MV-4-11 (cell line): ENCODE results near the gene ZC3H18.

Source experiments
- DNase-seq: peaks from one replicate; lab custom pipeline; 2025; lab: John Stamatoyannopoulos, UW

Gene ZC3H18

DNA sequence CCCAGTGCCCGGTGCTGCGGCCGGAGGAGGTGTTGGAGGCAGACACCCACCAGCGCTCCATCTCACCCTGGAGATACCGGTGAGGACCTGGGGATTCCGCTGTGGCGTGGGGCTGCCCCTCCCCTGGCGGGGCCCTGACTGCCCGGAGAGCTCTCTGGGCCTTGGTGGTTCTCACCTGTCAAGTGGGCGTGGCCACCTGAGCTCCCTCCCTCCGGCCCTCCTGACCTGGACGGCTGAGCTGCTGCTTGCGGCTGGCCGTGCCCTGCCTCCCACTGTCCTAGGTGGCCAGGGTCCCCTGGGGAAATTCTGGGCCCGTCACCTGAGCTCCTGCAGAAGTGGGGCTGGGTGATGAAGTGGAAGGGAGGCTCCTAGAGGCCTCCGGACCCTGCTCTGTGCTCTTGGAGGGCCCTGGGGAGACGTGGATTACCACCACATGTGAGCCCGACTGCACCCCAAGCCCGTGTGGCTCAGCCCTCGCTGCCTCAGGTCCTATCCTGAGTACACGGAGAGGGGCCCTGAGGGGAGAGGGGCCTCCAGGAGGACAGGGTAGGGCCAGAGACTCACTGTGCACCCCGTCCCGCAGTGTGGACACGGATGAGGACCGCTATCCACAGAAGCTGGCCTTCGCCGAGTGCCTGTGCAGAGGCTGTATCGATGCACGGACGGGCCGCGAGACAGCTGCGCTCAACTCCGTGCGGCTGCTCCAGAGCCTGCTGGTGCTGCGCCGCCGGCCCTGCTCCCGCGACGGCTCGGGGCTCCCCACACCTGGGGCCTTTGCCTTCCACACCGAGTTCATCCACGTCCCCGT, 69.2 kb downstream of the ZC3H18 start:
- DNase-seq, result no peak

- no peak for DNase-seq
Observed at GRCh38 chr16:88640039-88640495, 69.9 kb downstream of the ZC3H18 start.

DNA sequence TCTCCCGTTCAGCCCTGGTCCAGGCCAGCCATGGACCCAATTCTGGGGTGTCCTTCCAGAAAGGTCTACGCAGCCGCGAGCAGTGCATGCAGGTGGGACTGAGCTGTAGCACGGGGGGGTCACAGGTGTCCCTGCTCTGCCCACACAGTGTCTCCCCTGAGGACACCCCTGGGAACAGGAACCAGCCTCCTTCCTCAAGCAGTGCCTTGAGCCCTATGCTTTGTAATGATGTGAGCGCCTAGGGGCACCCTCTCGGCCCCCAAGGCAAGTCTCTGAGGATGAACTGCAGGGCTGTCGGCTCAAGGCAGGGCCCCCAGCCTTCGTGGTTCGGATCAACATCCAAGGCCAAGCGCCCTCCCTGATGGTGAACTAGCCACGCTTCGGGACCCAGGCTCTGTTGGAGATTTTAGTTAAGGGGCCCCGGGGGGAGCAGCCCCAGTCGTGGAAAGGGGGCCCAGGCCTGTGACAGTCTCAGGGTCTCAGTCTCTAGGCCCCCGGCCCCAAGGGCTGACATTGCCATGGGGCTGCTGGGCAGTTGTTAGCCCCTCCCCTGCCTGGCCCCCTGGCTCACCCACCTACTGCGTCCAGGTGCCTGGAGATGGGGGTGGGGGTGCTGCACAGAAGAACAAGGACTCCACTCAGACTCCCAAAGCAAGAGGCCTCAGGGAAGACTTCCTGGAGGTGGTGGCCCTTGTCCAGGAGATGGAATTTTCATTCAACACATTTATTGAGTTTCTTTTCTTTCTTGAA, 70.5 kb downstream of the ZC3H18 start:
- DNase-seq, result no peak

DNA sequence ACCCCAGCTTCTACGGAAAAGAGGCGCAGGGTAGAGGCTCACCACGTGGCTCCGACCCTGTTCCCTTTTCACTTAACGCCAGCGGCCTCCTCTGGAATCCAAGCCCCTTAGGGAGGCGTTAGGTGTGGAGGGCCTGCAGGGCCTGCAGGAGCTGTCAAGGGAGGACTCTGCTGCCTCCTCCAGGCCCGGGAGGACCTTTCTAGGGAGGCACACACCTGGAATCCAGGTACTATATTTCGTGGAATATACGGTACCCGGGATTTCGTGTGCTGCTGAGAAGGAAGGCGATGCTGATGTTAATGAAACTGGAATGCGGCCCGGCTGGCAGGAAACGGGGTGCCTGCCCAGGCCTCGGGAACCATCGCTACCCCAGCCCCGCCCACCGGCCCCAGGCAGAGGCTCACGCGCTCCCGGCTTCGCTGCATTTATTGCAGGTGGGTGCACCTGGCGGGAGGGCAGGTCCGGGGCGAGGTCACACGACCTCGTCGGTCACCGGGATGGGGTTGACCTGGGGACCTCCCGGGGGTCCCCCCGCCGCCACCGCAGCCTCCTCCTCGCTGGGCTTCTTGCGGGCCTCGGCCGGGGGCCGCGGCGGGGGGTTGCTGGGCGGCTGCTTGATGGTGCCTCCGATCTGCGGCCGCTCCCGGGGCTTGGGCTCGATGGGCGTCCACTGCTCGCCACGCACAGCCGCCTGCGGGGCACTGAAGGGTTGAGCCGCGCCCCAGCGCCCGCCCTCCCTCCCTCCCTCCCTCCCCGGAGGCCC, 72.9 kb downstream of the ZC3H18 start:
- no peak for DNase-seq

DNA sequence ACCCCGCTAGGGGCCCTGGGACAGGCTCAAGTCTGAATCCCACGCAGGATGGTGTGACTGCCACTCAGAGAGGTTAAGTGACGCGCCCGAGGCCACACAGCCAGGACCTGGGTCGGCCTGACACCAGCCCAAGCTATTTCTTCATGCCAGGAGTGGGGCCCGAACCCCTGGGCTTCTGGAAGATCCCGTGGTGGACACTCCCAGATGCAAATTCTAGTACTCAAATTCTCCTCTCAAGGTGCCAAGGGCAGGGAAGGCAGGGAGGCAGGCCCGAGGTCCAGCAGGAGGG, 73.4 kb downstream of the ZC3H18 start:
- no peak for DNase-seq

- DNase-seq, result no peak
Observed at GRCh38 chr16:88645455-88645854, 75.3 kb downstream of the ZC3H18 start.

GRCh38 chr16:88645941-88646340, 75.7 kb downstream of the ZC3H18 start:
- no peak for DNase-seq

DNA sequence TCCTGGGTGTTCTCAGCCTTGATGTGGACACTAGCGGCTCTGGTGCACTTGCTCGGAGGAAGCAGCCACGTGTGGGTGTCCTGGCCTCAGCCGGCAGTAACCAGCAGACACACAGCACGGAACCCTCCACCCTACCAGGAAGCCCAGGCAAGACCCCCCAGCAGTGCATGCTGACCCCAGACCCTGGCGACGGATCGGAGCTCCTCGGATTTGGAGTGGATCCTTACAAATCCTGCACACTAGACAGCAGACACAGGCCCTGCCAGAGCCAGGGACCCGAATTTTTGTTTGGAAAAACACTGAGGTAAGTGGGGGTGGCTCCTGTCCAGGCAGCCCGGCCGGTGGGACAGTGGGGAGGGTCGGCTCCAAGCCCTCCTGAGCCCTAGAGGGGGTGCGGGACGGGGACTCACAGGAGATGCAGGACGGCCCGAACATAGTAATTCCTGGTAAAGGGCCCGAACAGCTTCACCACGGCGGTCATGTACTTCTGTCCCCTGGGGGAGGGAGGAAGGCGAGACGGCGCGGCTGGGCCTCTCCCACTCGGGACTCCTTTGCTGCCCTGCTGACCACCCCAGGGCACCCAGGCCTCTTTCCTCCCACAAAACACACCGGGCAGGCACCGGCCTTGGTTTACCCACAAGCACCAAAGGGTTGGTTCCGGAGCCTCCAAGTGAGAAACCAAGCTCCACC, 76.3 kb downstream of the ZC3H18 start:
- no peak for DNase-seq

- DNase-seq, result no peak
Observed at GRCh38 chr16:88647178-88648070, 77.2 kb downstream of the ZC3H18 start.

GRCh38 chr16:88649195-88649923, 79.2 kb downstream of the ZC3H18 start:
- no peak for DNase-seq

DNA sequence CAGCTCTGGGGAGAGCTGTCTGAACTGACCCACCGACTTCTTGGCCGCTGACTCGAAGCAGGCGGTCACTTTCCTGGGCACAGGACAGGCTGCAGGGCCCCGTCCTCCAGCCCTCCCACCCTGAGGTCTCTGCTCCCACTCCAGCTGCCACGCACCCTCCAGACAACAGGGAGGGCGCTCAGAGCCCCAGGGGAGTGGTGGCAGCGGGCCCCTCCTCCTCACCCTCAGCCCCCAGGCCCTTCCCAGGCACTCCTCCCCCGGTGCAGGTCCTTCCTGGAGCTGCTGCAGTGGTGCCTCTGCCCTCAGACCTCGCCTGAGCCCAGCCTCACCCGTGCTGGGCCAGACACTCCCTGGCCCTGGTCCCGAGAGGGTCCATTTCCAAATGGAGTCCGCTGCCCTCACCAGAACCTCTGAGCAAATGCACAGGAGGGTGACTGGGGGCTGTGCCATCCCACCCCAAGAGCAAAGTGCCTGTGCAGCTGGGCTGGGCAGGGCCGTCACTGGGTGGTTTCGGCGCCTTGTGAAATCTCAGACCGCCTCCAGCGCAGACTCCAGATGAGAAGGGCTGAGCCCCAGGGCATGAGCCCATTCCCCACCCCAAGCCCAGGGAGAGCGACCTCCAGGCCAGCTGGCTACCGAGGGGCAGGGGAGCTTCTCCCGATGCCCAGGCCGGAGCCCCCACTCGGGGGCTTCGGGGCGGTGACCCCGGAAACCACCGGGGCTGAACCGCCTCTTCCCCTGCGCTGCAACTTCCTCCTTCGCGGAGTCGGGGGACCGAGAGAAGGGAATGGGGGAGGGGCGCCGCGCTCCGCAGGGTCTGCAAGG, 79.9 kb downstream of the ZC3H18 start:
- DNase-seq, result peak; percentile 65

- DNase-seq, result peak; percentile 74
Observed at GRCh38 chr16:88650749-88651275, 80.6 kb downstream of the ZC3H18 start, which contains the start of gene CYBA. CYBA (minus strand) TSS chr16:88651053; CDS start chr16:88651013, 40 bp downstream.

- no peak for DNase-seq
Observed at GRCh38 chr16:88651276-88651988, 81.2 kb downstream of the ZC3H18 start.

GRCh38 chr16:88651989-88652761, 82.0 kb downstream of the ZC3H18 start:
- no peak for DNase-seq

GRCh38 chr16:88652762-88653063, 82.5 kb downstream of the ZC3H18 start:
- no peak for DNase-seq

DNA sequence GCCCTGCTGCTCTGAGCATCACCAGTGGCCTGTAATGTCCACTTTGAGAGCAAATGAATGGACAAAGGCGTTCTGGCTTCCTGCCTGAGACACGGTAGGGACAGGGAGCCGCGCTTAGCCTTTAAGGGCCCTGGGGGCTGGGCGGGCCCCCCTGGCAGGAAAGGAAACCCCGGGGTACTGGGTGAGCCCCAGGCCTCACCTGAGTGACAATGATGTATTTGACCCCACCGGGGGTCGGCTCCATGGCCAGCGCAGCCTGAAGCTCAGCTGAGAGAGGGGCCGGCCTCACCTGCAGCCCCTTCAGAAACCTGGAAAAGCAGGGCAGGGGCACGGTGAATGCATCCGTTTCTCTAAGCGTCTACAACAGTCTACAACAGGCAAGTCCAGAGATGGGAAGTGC, 82.9 kb downstream of the ZC3H18 start:
- no peak for DNase-seq

DNA sequence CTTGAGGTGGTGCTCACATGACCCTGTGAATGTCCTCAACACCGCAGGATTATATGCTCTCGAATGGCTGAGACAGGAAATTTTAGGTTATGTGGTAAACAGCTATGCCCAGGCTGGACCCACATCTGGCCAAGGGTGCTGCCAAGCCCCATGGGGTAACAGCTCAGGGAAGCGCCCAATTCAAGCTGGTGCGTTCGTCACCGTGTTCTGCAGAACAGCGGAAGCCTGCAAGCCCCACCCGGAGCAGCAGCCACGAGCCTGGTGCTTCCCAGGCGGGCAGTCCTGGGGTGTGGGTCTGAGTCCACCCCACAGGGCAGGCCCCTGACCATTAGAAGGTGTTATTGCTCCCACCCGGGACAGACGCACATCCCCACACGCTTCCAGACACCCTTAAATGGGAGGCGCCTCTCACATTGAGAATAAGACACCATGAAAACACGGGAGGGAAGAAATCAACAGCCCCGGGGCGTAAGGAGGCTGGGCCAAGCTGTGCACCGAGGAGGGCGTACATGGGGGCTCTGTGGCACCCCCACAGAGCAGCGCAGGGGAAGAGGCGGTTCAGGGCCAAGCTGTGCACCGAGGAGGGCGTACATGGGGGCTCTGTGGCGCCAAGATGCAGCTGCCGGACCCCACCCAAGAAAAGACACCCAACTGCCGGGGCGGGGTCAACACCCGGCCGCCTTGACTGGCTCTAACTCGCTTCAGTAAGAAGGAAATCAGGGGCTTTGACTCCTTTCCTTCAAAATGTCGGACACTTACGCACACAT, 83.6 kb downstream of the ZC3H18 start:
- DNase-seq, result no peak
